22Rv1 (cell line): ENCODE measurements around the gene CDC16.

Experiments used
- H3K27ac ChIP-seq: fragments of 450-650 bp; 2 replicates; pipeline ENCODE4 v1.5.1; 2017
- ZFX ChIP-seq: fragments of 450-650 bp; IDR thresholded peaks from 2 replicates; pipeline ENCODE4 v1.6.1; 2017; ENCODE audit warnings: antibody characterized with exemption, borderline replicate concordance
- TF ChIP-seq, protein P1 (sequence below): fragments of 450-650 bp; IDR thresholded peaks from 2 replicates; pipeline ENCODE4 v1.5.1; 2017; ENCODE audit warnings: mild to moderate bottlenecking

The CDC16 gene

DNA sequence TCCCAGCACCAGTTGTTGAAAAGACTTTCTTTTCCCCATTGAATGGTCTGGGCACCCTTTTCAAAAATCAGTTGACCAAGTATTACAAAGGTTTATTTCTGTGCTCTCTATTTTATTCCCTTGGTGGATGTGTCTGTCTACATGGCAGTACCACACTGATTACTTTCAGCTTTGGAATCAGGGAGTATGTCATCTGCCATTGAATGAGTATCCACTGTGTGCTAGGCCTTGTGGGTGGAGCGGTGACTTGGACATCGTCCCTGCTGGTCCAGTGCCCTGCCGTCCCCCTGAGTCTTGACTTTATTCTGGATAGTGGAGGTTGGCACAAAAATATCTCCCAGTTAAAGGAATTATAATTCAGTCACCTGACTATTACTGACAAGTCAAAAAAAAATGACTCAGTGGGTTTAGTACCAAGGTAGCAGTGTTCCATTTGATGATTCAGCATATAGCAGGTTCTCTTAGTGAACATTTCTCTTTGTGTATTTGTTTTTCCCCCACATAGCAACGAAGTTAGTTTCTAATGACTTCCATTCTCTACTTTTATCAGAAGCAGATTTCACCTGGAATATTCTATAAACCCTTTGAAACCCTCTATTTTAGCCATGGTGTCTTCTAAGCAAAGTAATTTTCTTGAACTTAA, 50.6 kb downstream of the CDC16 start:
- H3K27ac ChIP-seq, result no peak overlapping the region
- TF ChIP-seq, protein P1, sequence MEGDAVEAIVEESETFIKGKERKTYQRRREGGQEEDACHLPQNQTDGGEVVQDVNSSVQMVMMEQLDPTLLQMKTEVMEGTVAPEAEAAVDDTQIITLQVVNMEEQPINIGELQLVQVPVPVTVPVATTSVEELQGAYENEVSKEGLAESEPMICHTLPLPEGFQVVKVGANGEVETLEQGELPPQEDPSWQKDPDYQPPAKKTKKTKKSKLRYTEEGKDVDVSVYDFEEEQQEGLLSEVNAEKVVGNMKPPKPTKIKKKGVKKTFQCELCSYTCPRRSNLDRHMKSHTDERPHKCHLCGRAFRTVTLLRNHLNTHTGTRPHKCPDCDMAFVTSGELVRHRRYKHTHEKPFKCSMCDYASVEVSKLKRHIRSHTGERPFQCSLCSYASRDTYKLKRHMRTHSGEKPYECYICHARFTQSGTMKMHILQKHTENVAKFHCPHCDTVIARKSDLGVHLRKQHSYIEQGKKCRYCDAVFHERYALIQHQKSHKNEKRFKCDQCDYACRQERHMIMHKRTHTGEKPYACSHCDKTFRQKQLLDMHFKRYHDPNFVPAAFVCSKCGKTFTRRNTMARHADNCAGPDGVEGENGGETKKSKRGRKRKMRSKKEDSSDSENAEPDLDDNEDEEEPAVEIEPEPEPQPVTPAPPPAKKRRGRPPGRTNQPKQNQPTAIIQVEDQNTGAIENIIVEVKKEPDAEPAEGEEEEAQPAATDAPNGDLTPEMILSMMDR, result no peak
- TF ChIP-seq ZFX, result no peak

DNA sequence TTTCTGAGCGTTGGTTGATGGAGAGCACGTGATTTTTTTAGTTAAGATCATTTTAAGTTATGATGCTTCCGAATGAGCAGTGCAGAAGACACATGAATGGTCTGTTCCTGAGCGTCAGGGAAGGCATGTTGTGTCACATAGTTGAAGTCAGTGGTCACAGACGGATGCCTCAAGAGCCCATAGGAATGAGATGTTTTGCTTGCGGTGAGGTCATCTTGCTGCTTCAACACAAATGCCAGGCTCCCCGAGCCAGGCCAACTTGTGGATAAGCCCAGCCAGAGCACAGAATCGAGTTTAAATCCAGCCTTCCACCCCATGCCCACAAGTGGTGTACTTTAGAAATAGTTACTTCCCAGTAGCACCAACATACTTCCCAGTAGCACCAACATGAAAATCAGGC, 52.1 kb downstream of the CDC16 start:
- no peak overlapping the region for H3K27ac ChIP-seq
- TF ChIP-seq, protein P1, result no peak
- no peak for TF ChIP-seq ZFX

DNA sequence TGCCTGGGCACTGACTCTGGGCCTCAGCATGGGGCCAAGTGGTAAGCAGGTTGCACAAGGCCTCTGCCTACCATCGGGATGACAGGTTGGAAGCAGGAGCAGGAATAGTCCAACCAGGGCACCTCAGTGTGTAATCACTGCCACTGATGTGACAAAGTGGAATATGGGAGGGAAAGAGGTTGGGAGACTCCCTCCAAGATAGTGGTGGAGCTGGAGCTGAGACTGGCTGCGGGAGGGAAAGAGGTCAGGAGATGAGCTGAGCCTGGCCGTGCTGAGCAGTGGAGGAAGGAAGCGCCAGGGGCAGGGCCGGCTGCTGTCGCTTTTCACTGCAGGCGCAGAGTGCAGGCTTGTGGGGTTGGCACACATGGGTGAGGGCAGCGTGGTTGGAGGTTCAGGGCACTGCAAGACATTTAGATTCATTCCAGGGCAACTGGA, 53.5 kb downstream of the CDC16 start:
- H3K27ac ChIP-seq, result no peak overlapping the region
- TF ChIP-seq, protein P1, result no peak
- no peak for TF ChIP-seq ZFX

DNA sequence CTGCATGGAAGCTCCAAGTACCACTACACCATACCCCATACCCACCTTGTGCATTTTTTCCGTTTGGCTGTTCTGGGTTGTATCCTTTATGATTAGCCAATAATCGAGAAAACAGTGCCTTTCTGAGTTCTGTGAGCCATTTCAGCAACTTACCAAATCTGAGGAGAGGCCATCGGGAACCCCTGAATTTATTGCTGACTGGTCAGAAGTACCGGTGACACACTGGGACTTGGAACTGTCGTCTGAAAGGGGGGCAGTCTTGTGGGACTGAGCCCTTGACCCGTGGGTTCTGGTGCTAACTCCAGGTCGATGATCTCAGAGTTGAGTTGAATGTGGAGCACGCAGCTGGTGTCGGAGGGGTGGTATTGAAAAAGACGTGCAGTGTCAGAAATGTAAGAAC, 61.8 kb downstream of the CDC16 start:
- no peak overlapping the region for H3K27ac ChIP-seq
- no peak for TF ChIP-seq ZFX
- TF ChIP-seq, protein P1, result no peak

DNA sequence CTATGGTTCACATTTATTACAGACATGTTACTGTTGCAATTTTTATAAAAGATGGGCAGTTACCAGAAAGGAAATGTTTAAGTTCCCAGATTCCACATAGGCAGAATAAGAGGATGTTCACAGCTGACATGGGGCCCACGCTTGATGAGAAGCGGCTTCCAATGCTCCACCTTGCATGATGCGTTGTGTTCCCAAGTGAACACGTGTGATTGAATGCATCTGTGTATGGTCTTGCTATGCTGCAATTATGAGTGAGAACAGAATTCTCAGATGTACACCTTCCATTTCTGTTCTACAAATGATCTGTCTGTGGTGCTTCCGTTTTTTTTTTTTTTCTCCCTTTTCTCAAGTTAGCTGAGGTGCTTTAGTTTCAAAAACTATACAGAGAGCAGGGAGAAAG, 62.2 kb downstream of the CDC16 start:
- TF ChIP-seq ZFX, result no peak
- TF ChIP-seq, protein P1, result no peak
- H3K27ac ChIP-seq, result no peak overlapping the region

DNA sequence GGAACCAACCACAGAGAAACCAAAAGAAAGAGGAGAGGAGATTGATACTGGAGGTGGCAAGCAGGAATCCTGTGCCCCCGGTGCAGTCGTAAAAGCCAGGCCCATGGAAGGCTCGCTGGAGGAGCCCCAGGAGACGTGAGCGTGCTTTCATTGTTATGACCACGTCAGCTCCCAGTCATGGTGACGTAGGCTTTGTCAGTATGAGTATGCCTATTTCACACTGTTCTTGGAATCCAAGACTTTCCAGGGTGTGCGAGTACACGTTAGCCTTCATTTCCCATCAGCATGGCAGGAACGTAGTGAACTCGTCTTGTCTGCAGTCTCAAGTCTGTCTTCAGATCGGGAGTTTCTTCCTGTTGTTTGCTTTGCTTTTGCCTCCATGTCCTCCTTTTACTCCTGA, 64.2 kb downstream of the CDC16 start:
- no peak overlapping the region for H3K27ac ChIP-seq
- TF ChIP-seq, protein P1, result no peak
- TF ChIP-seq ZFX, result no peak

DNA sequence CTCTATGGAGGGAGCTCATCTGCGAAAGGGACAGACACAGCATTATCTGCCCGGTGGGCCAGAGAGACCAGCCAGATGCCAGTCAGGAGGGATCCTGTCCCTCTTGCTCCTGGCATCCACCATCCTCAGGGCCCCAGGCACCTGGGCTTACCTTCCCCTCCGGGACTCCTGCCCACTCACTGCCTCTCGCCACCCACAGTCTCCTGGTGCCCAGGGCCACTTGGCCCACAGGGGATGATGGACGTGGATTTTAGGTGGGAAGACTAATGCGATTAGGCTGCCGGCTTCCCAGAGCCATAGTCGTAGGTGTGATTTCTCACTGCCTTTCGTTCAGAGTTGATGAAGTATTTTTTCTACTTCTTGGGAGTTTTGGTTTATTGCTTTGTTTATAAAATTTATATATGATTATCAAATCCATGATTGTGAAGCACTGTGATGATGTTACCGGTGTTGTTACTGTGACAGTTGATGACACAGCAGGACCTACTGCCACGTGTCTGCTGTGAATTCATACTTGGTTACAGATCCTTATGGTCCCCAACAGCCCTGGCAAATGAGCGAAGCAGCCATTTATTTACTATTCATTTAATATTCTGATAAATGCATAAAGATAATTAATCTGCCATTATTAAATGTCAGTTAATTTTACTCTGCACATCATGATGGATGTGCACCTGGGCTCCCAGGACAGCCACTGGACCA, 65.1 kb downstream of the CDC16 start:
- TF ChIP-seq, protein P1, result no peak
- TF ChIP-seq ZFX, result no peak
- H3K27ac ChIP-seq, result no peak overlapping the region
